RWPE2 (cell line): ENCODE results near the gene MAPK10.

Experiments
- ATAC-seq: fragments of 200-7000 bp; cut with Tn5 transposase; 3 replicates; pipeline ENCODE4 v1.9.1; 2021; ENCODE audit warnings: low read depth
- DNase-seq: peaks from one replicate; pipeline ENCODE4 v3.0.0-alpha.2; 2020; ENCODE audit warnings: low spot score
- H3K27ac ChIP-seq: fragments of 450-650 bp; 2 replicates; pipeline ENCODE4 v1.5.1; 2017; ENCODE audit warnings: mild to moderate bottlenecking; ENCODE audit not compliant: poor library complexity, severe bottlenecking
- H3K27me3 ChIP-seq: fragments of 250-450 bp; sonication (Bioruptor Pico); 2 replicates; pipeline ENCODE4 v1.5.1; 2021; ENCODE audit warnings: mild to moderate bottlenecking, moderate library complexity; ENCODE audit not compliant: insufficient read depth, poor library complexity, severe bottlenecking
- H3K36me3 ChIP-seq: fragments of 250-450 bp; sonication (Bioruptor Pico); 2 replicates; pipeline ENCODE4 v1.5.1; 2020; ENCODE audit warnings: low read depth, mild to moderate bottlenecking, moderate library complexity
- H3K4me1 ChIP-seq: fragments of 250-450 bp; sonication (Bioruptor Pico); 2 replicates; pipeline ENCODE4 v1.5.1; 2021; ENCODE audit warnings: mild to moderate bottlenecking, moderate library complexity; ENCODE audit not compliant: insufficient read depth, poor library complexity, severe bottlenecking
- H3K4me3 ChIP-seq: fragments of 250-450 bp; sonication (Bioruptor Pico); 2 replicates; pipeline ENCODE4 v1.5.1; 2021; ENCODE audit warnings: mild to moderate bottlenecking, moderate library complexity; ENCODE audit not compliant: severe bottlenecking
- H3K9me3 ChIP-seq: fragments of 250-450 bp; sonication (Bioruptor Pico); 2 replicates; pipeline ENCODE4 v1.5.1; 2021; ENCODE audit warnings: mild to moderate bottlenecking, moderate library complexity; ENCODE audit not compliant: severe bottlenecking
- TF ChIP-seq, protein P1 (sequence below): fragments of 450-650 bp; IDR thresholded peaks from one replicate; pipeline ENCODE4 v1.5.1; 2017; ENCODE audit warnings: mild to moderate bottlenecking, moderate library complexity; ENCODE audit not compliant: poor library complexity, severe bottlenecking

Gene MAPK10

DNA sequence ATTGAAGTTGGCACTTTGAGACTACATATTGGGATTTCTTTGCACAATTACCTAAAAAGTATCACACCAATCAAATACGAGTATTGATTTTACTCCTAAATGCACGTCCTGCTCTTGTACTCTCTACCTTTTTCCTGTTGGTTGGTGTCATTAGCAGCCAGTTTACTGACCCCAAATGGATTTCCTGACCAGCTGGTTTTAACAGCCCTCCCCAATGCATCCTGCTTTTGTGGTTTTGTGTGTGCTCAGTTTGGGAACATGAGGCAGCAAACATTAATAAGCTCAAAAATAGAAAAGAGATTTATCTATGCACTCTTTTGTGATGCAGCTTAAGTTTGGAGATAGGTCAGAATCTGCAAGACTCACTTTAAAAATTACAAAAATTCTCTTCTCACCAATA is 230.3 kb downstream of the MAPK10 start:
- no peaks in the 10 kb centered on the region for H3K36me3 ChIP-seq
- no peaks in the 10 kb centered on the region for H3K9me3 ChIP-seq
- DNase-seq (no peak), ATAC-seq (no peak)
- no peaks in the 10 kb centered on the region for H3K27me3 ChIP-seq
- H3K4me3 ChIP-seq, result no peak overlapping the region
- H3K4me1 ChIP-seq, result no peaks in the 10 kb centered on the region
- TF ChIP-seq, protein P1, sequence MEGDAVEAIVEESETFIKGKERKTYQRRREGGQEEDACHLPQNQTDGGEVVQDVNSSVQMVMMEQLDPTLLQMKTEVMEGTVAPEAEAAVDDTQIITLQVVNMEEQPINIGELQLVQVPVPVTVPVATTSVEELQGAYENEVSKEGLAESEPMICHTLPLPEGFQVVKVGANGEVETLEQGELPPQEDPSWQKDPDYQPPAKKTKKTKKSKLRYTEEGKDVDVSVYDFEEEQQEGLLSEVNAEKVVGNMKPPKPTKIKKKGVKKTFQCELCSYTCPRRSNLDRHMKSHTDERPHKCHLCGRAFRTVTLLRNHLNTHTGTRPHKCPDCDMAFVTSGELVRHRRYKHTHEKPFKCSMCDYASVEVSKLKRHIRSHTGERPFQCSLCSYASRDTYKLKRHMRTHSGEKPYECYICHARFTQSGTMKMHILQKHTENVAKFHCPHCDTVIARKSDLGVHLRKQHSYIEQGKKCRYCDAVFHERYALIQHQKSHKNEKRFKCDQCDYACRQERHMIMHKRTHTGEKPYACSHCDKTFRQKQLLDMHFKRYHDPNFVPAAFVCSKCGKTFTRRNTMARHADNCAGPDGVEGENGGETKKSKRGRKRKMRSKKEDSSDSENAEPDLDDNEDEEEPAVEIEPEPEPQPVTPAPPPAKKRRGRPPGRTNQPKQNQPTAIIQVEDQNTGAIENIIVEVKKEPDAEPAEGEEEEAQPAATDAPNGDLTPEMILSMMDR, result no peak
- no peak overlapping the region for H3K27ac ChIP-seq

- TF ChIP-seq, protein P1, result no peak
- no peak for ATAC-seq
- no peak for DNase-seq
Measured at GRCh38 chr4:86122404-86122803, 237.4 kb downstream of the MAPK10 start.

DNA sequence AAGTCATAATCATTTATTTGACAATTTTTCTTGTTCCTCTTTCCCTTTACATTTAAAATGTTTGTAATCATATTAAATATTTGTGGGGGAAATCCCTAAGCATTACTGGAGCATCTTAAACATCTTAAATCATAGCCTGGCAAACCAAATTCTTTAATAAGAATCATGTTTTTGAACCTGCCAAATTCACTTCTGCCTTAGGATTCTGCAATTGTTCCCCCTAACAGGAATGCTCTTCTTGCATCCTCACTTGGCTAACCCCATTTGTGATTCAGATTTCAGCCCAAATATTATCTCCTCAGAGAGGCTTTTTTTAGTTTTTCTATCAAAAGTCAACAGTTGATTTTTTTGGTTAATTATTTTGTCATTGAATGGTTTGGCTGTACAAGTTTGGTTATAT is 241.1 kb downstream of the MAPK10 start:
- Histone ChIP-seq H3K9me3 (no peaks in the 10 kb centered on the region), H3K4me1 (no peaks in the 10 kb centered on the region), H3K27ac (no peak overlapping the region), H3K27me3 (no peaks in the 10 kb centered on the region), H3K4me3 (no peak overlapping the region), H3K36me3 (no peaks in the 10 kb centered on the region)
- ATAC-seq (no peak), DNase-seq (no peak)
- TF ChIP-seq, protein P1, result no peak

More at GRCh38 chr4:86122404-86122803, 237.4 kb downstream of the MAPK10 start:
- Histone ChIP-seq H3K9me3 (no peaks in the 10 kb centered on the region), H3K27ac (no peak overlapping the region), H3K36me3 (no peaks in the 10 kb centered on the region), H3K27me3 (no peaks in the 10 kb centered on the region), H3K4me3 (no peak overlapping the region), H3K4me1 (no peaks in the 10 kb centered on the region)

DNA sequence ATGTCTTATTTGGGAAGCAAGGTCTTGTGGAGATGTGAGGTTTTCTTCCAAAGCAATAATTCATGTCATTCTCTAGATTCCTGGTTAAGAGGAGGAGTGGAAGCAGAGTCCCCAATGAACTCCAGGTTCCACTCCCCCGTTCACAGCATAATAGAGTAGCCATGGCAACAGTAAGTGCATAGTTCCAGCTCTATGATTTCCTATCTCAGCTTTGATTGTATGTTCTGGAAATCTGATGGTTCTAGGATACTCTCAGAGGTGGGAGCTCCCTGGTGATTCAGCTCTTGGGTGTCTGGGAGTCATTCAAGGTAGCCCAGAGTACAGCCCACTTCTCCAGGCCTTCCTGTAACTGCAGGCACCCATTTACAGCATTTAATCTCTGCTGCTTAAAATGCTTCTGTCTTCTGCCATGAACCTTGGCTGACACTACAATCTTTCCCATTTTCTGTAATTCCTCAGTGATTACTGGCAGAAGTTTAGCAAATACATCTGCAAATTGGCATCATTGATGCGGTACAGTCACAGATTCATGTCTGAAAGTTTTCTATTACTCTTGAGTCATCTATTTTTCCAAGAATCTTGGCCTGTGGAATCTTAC is 242.0 kb downstream of the MAPK10 start:
- Histone ChIP-seq H3K4me1 (no peaks in the 10 kb centered on the region), H3K27me3 (no peaks in the 10 kb centered on the region), H3K27ac (no peak overlapping the region), H3K4me3 (no peak overlapping the region), H3K36me3 (no peaks in the 10 kb centered on the region), H3K9me3 (no peaks in the 10 kb centered on the region)
- TF ChIP-seq, protein P1, result no peak
- DNase-seq (no peak), ATAC-seq (peak; percentile 67; the same call in 1 of the 3 replicates)

DNA sequence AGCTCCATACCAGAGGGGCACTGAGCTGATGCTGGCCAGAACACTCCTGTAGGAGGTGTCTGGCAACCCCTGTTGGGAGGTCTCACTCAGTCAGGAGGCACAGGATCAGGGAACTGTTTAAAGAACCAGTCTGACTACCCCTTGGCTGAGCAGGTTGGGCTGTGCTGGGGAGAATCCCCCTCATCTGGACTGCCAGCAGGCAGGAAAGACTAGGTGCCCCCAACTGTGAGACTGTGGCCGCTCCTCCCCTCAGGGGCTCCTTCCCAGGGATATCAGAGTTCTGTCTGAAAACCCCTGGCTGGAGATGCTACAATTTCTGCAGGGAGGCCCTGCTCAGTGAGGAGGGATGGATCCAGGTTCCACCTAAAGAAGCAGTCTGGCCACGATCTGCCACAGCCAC is 245.3 kb downstream of the MAPK10 start:
- H3K4me3 ChIP-seq, result no peak overlapping the region
- no peak for ATAC-seq
- H3K27me3 ChIP-seq, result no peaks in the 10 kb centered on the region
- H3K36me3 ChIP-seq, result no peaks in the 10 kb centered on the region
- no peak for DNase-seq
- H3K4me1 ChIP-seq, result no peaks in the 10 kb centered on the region
- no peak overlapping the region for H3K27ac ChIP-seq
- TF ChIP-seq, protein P1, result no peak
- no peaks in the 10 kb centered on the region for H3K9me3 ChIP-seq
